GM18861 (cell line): ENCODE data around the gene FARP1.
"Not testable (repeated sequence)": the region's sequence is repeated elsewhere in the genome, so short reads cannot be mapped to it uniquely, and the experiment has no call there.

Experiments used
- ATAC-seq: cut with Tn5 transposase; IDR thresholded peaks from one replicate; pipeline ENCODE4 v1.9.1; 2021; ENCODE audit not compliant: unreplicated experiment

Gene FARP1

GRCh38 chr13:98222816-98223215 lies 79.9 kb downstream of the FARP1 start:
- ATAC-seq, result no peak

DNA sequence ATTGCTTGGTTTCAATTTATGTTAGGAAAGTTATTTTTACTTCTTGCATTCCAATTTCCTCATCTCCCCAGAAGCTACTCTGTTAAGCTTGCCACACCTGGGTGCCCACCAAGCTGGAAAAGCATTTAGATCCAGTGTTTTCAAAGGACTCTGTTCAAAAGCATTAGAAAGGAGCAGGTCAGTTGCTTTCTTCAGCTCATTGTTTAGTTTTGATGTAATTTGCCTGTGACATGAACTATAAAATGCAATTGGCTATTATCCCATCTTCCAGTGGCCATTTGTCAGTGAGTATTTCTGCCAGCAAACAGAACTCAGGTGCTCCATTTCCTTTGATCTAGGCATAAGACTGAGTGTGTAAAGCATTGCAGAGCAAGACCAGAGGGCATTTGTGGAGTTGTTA lies 80.8 kb downstream of the FARP1 start:
- ATAC-seq, result no peak

GRCh38 chr13:98224557-98224956 lies 81.7 kb downstream of the FARP1 start:
- no peak for ATAC-seq

- ATAC-seq, result no peak
Measured at GRCh38 chr13:98225036-98225940, 82.4 kb downstream of the FARP1 start.

GRCh38 chr13:98226496-98226895 lies 83.6 kb downstream of the FARP1 start:
- ATAC-seq, result no peak

DNA sequence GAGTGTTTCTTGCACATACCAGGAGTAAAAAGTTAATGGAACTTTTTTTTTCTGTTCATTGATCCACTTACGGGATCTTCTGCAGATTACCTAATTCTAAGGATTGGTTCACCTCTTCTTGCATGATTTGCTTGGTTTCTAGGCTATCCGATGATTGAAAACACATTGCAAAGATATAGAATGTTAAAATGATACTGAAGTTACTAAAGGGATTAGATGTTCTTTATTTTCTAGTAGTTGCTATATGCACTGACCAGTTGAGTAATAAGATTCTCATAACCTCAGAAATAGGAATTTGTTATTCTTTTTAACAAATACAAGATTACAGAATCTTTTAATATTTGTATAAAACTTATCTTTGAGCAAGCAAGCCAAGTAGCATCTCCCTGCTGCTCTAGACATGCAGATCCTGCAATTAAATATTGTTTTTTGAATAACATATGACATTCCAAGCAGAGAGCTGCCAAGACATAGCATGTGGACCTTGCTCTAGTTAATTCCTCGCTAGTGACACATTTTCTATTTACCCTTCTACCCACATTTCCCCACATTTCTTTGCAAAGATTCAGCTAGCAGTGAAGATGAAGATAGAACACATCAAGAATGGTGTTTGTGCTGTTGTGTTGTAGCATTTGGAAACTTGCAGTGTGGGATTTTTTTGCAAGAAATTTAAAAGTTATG lies 85.9 kb downstream of the FARP1 start:
- ATAC-seq, result no peak

DNA sequence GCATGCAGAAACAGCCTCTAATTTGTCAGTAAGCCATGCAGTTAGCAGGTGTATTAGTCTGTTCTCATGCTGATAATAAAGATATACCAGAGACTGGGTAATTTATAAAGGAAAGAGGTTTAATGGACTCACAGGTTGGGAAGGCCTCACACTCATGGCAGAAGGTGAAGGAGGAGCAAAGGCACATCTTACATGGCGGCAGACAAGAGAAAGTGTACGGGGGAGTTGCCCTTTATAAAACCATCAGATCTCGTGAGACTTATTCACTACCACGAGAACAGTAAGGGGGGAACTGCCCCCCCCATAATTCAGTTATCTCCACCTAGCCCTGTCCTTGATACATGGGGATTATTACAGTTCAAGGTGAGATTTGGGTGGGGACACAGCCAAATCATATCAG lies 87.9 kb downstream of the FARP1 start:
- not testable (repeated sequence) for ATAC-seq

DNA sequence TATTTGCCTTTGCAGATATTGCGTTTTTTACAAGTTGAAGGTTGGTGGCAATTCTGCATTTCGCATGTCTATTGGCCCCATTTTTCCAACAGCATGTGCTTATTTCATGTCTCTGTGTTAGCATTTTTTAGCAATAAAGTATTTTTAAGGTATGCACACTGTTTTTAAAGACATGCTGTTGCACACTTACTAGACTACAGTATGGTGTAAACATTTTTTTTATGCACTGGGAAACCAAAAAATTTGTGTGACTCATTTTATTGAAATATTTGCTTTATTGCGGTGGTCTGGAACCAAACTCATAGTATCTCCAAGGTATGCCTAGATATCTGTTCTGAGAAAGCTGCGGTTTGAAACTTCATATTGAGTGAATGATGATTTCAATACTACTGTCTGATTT lies 89.6 kb downstream of the FARP1 start:
- ATAC-seq, result no peak

DNA sequence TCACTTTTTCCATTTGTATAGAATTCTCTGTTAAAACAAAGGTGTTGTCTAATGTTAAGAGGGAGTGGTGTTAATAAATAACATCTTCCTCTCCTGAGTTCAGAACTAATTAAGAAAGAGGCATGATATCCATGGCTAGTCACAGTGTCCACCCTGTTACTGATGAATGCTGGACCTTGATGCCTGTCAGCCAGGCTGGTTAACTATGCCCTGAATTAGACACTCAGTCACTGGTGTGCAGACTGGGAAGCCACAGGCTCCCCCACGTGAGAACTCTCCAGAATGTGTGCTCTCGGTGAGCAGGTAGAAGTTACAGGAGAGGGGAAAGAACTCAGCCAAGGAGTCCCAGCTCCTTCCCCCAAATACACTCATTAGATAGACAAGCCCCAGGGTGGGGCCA lies 90.2 kb downstream of the FARP1 start:
- no peak for ATAC-seq

DNA sequence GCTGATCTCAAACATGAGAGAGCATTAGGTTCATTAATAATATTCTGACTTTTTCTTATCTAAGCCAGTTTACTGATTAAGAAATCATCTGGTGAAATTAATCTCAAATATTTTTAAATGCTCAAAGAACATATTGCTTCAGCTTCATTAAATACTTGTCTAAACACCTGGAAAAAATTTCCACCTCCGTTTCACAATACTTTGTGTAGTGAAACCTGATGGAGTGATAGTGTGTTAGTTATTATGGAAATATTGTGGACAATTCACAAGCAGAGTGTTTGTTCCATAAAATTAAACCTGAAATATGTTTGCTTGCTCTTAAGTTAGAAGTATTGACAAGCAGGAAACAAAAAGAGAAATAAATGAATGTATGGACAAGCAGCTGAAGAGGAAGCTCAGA lies 91.5 kb downstream of the FARP1 start:
- no peak for ATAC-seq

DNA sequence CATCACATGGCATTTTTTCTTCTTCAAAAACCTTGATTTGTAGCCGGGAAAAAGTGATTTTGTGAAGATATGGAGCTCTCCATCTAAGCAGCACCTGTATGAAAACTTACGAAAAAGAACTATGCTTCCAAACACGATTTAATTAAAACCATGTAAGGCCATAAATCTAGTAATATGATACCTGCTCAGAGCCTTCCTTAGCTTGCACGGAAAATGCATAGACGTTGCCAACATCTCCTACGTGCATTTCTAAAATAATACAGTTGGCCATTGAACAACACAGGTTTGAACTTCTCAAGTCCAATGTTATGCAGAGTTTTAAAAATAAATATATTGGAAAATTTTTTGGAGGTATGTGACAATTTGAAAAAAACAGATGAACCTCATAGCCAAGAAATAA lies 93.3 kb downstream of the FARP1 start:
- no peak for ATAC-seq

- ATAC-seq, result no peak
Measured at GRCh38 chr13:98237331-98237730, 94.4 kb downstream of the FARP1 start.

- ATAC-seq, result no peak
Measured at GRCh38 chr13:98239162-98240076, 96.5 kb downstream of the FARP1 start.

DNA sequence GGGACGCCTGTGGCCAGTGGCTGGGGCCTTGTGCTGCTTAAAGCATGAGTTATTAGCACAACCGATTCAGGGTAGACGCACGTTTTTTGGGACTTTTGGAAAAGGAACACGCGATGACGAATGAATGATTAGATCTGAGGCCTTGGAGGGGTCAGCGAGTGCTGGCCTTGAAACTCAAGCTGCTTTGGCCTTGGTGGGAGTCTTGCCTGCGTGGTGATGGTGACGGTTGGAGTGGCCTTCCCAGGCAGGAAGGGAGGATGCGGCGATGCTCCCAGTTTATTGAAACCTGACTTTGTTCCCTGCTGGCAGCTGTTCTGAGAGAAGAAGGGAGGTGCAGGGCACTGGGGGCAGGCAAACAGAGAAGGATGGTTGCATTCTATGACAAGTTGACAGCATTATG lies 97.2 kb downstream of the FARP1 start:
- ATAC-seq, result no peak

- no peak for ATAC-seq
Measured at GRCh38 chr13:98240974-98241373, 98.1 kb downstream of the FARP1 start.

DNA sequence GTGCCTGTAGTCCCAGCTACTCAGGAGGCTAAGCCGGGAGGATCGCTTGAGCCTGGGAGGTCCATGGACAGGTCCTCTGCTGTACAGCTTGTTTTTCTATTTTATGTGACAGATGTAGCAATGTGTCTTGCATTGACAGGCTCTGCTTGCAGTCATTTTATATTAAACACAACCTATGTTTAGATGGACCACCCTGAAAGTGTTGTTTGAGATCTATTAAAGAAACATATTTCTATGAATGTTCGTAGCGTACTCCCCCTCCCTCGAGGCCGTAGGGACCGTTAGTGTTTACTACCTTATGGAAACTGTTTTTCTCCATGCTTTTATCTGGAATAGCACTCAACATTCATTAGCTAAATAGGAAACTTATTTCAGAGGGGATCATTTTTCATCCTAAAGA lies 99.1 kb downstream of the FARP1 start:
- no peak for ATAC-seq

DNA sequence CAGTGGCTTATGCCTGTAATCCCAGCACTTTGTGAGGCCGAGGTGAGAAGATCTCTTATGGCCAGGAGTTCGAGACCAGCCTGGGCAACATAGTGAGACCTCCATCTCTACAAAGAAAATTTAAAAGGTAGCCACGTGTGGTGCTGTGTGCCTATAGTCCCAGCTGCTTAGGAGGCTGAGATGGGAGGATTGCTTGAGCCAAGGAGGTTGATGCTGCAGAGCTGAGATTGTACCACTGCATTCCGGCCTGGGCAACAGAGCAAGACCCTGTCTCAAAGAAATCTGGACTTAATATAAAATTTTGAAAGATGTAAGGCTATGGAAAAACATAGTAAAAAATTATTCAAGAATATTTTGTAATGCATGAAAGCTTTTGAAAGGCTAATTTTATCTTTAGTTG lies 99.5 kb downstream of the FARP1 start:
- ATAC-seq, result no peak

DNA sequence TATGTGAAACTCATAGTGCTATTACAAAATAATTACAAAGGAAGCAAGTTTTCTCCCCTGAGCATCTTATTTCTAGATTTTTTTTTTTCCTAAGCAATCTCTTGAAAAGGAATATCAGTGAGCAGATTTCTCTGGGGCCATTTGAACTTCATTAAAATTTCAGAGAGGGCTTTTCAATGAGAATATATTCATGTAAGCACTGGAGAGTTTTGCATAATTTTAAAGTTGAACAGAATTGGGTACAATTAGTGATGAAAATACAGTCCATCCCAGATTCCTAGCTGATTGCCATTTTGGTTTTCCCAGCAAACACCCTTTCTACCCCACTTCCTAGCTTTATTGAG lies 101.0 kb downstream of the FARP1 start:
- no peak for ATAC-seq

- ATAC-seq, result no peak
Measured at GRCh38 chr13:98246538-98247172, 103.8 kb downstream of the FARP1 start.

- ATAC-seq, result no peak
Measured at GRCh38 chr13:98251708-98252107, 108.8 kb downstream of the FARP1 start.

DNA sequence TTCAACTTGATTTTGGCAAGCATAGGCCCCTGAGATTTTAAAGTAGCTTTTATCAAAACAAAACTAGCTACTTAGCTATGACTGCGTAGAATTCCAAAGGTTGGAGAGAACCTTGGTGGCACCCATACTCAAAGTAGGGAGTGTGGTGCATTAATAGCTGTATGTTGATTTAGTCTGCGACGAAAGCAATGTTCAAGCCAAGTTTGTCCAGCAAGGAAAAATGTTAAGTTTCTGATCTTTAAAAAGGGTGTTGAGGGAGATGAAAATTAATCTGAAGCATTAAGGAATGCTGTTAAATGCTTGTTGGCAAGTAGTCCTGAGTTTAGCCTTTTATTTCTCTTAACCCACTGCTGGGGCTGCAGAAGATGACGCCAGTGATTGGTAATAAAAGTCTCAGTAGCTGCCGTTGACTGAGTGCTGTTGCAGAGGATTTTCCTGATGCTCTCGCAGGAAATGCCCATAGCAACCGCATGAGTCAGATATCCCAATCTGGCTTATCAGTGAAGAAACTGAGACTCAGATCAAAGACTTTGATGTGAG lies 110.1 kb downstream of the FARP1 start:
- no peak for ATAC-seq
